ENCODE data around the gene KLK6.

- TF ChIP-seq TAF1 (IDR thresholded peaks at IDR 0.05; ENCODE audit: low read depth, low read length) (no peak), POLR2AphosphoS5 (IDR thresholded peaks at IDR 0.05; ENCODE audit: low read depth, low read length) (no peak), POLR2A (IDR thresholded peaks at IDR 0.05; ENCODE audit: low read depth, low read length) (no peak), POU2F2 (IDR thresholded peaks at IDR 0.05; ENCODE audit: low read depth, low read length) (no peak)
Observed at GRCh38 chr19:50912102-50912599, 57.2 kb downstream of the KLK6 start.
